Suprapubic skin (tissue), 4 donors: Measurements from ENCODE around the gene ZNF81.
"Not testable (repeated sequence)": the region's sequence is repeated elsewhere in the genome, so short reads cannot be mapped to it uniquely, and the experiment has no call there.

Experiments
- EP300 ChIP-seq: sonication (generic); formaldehyde crosslinking; IDR thresholded peaks from one replicate; pipeline ENCODE4 v1.6.1; 2017; ENCODE audit warnings: antibody characterized with exemption
- POLR2A ChIP-seq, 2 donors: fragments of 450-650 bp; IDR thresholded peaks; one replicate each; pipeline ENCODE4 v1.6.1; 2017; ENCODE audit warnings: antibody characterized with exemption in 2 of 2, mild to moderate bottlenecking in 2 of 2, moderate library complexity in 2 of 2
- POLR2AphosphoS5 ChIP-seq, 3 donors: sonication (generic); formaldehyde crosslinking; IDR thresholded peaks; one replicate each; pipeline ENCODE4 v1.6.1; 2017; ENCODE audit warnings: antibody characterized with exemption in 3 of 3
- TF ChIP-seq, protein P1 (sequence below), 2 donors: fragments of 200-600 bp in 1 of 2; fragments of 450-650 bp in 1 of 2; sonication (generic) in 1 of 2; IDR thresholded peaks; one replicate each; pipeline ENCODE4 v1.5.1; 2016 to 2019; ENCODE audit warnings: antibody characterized with exemption in 2 of 2, mild to moderate bottlenecking in 1 of 2, moderate library complexity in 1 of 2

DNA sequence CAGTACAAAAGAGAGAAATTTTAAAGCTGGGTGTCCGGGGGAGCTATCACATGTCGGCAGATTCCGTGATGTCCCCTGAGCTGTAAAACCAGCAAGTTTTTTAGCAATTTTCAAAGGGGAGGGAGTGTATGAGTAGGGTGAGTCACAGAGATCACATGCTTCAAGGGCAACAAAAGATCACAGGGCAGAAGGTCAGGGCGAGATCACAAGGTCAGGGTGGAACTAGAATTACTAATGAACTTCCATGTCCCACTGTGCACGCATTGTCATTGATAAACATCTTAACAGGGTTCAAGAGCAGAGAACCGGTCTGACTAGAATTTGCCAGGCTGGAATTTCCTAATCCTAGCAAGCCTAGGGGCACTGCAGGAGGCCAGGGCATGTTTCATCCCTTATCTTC, 125.1 kb downstream of the ZNF81 start:
- not testable (repeated sequence) for TF ChIP-seq EP300; POLR2AphosphoS5 (IDR thresholded peaks at IDR 0.05); POLR2A (IDR thresholded peaks at IDR 0.05)
- TF ChIP-seq, protein P1, sequence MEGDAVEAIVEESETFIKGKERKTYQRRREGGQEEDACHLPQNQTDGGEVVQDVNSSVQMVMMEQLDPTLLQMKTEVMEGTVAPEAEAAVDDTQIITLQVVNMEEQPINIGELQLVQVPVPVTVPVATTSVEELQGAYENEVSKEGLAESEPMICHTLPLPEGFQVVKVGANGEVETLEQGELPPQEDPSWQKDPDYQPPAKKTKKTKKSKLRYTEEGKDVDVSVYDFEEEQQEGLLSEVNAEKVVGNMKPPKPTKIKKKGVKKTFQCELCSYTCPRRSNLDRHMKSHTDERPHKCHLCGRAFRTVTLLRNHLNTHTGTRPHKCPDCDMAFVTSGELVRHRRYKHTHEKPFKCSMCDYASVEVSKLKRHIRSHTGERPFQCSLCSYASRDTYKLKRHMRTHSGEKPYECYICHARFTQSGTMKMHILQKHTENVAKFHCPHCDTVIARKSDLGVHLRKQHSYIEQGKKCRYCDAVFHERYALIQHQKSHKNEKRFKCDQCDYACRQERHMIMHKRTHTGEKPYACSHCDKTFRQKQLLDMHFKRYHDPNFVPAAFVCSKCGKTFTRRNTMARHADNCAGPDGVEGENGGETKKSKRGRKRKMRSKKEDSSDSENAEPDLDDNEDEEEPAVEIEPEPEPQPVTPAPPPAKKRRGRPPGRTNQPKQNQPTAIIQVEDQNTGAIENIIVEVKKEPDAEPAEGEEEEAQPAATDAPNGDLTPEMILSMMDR (IDR thresholded peaks at IDR 0.05): not testable (repeated sequence)
